AG20443 (cell line): ENCODE results near the gene ARMC5.
"Not testable (repeated sequence)": the region's sequence is repeated elsewhere in the genome, so short reads cannot be mapped to it uniquely, and the experiment has no call there.

Experiments used
- DNase-seq: peaks from one replicate; pipeline ENCODE4 v3.0.0; 2012; ENCODE audit warnings: low spot score, mixed read lengths

ARMC5 gene

DNA sequence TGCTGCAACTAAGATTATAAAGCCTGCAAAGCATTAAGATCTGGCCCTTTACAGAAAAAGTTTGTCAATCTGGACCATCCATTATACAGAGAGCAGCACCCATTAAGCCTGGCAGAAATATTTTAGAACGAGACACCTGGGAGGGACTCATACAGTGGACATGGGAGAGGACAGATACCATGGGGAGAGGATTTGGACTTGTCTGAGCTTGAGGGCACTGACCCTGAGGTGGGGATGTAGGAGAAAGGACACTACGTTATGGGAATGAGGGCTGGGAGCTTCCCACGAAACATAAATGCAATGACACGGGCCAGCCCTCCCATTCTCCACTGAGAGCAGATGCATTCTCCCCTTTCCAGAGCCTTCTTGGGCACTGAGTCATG lies 42.7 kb downstream of the ARMC5 start:
- DNase-seq: no peak

- no peak for DNase-seq
Measured at GRCh38 chr16:31502981-31503380, 43.7 kb downstream of the ARMC5 start.

GRCh38 chr16:31503555-31503954 lies 44.3 kb downstream of the ARMC5 start:
- DNase-seq: not testable (repeated sequence)

DNA sequence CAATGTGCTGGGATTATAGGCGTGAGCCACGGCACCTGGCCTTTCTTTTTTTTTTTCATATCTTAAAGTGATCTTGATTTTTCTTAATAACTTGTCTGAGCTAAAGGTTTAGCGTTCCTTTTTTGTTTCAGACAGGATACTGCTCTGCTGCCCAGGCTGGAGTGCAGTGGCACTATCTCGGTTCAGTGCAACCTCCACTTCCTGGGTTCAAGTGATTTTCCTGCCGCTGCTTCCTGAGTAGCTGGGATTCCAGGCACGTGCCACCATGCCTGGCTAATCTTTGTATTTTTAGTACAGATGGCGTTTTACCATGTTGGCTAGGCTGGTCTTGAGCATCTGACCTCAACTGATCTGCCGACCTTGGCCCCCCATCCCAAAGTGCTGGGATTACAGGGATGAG lies 44.9 kb downstream of the ARMC5 start:
- DNase-seq: no peak

GRCh38 chr16:31505483-31505882 lies 46.2 kb downstream of the ARMC5 start:
- no peak for DNase-seq

DNA sequence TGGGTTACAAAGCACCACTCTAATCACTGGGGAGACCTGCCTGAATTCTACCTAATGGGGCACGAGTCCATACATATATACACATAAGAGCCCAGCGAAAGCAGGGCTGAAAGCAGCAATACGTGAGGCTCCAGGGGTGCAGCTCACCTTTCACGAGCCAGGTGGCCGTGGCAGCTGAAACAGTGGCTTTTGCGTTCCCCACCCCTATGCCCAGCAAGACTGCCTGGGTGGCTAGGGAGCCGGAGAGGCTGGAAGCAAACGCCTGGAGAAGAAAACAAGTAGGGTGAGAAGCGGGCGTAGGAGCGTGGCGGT lies 48.3 kb downstream of the ARMC5 start:
- DNase-seq: no peak

GRCh38 chr16:31507929-31508705 lies 48.8 kb downstream of the ARMC5 start, which contains the start of gene RUSF1:
Gene RUSF1 (minus strand): TSS chr16:31508391. CDS start chr16:31508373, 18 bp downstream.
- DNase-seq: peak; percentile 93

DNA sequence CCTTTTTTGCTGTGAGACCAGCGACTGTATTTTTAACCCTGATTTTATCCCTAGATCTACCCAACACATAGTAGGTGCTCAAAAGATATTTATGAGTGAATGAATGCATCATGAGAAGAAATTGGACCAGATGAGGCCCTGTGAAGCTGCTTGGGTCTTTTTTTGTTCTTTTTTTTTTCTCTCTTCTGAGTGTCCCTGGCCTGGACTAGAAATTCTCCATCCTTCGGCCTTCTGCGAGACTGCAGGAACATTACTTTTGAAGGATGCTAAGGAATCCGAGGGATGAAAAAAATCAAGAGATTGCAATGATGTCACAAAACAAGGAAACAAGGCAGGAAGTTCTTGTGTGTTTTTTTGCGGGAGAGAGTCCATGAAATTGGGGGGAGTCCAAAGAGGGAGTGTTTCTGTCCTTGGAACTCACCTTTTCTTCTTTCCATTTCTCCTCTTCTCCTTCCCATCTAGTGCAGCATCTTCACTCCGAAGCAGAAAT lies 49.5 kb downstream of the ARMC5 start:
- peak; percentile 49 for DNase-seq

- no peak for DNase-seq
Measured at GRCh38 chr16:31513126-31513525, 53.8 kb downstream of the ARMC5 start.

- no peak for DNase-seq
Measured at GRCh38 chr16:31513884-31514283, 54.6 kb downstream of the ARMC5 start.
